HG03457 (cell line): ENCODE data around the gene PTHLH.

Experiments
- ATAC-seq: cut with Tn5 transposase; IDR thresholded peaks from one replicate; pipeline ENCODE4 v1.9.1; 2021; ENCODE audit warnings: moderate number of reproducible peaks; ENCODE audit not compliant: unreplicated experiment

The PTHLH gene

DNA sequence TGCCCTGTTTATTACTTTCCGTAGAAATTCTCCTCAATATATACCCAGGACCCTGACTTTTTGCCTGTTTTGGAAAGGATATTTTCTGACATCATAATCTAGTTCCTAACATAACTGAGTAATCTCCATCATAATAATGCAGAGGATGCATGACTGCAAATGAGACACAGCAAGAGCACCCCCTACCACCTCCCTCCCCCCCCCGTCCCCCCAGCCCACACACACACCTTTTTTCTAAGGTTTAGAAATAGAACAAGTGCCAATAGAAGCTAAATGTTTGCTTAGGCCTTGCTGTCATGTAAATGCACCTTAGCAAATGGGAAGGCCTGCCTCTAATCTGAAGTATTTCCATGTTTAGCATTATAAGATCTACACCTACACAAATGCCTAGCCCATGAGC lies at the start of gene PTHLH:
Gene PTHLH (minus strand): TSS at position 13 of the 400 bp plus-strand sequence. CDS start 3,239 bp downstream, outside the sequence.
- ATAC-seq = no peak

DNA sequence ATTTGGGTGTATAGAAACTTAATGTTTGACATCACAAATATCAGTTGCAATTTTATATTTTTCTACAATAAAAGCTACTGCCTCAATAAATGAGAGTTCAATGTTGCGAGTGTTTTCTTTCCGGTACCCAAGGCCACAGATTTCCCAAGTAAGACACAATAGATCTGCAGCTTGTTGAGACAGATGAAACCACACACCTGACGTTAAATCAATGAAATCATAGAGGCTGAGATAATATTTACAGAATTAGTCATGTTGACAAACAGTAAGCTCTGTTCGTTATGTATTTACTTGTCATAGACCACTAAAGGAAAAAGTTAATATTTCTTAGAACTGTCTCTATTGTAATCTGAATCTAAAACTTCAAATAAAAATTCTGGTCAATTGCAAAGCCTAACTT lies 49.2 kb upstream of the PTHLH start:
- no peak for ATAC-seq

DNA sequence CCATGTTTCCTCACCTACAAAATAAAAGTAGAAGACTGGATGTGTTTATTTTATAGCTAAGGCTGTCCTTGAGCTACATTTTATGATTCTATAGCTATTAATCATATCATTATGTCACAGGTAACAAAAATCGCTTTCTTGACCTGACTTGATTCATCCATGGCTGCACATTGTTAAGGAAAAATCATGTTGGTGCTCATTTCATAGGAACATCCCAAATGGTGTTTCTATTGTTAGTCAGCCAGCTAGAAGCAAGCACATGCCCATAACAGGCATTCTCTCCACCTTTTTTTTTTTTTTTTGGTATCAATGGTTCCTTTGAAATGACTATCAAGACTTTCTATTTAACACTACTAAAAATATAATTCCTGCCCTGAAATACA lies 45.3 kb upstream of the PTHLH start:
- no peak for ATAC-seq

DNA sequence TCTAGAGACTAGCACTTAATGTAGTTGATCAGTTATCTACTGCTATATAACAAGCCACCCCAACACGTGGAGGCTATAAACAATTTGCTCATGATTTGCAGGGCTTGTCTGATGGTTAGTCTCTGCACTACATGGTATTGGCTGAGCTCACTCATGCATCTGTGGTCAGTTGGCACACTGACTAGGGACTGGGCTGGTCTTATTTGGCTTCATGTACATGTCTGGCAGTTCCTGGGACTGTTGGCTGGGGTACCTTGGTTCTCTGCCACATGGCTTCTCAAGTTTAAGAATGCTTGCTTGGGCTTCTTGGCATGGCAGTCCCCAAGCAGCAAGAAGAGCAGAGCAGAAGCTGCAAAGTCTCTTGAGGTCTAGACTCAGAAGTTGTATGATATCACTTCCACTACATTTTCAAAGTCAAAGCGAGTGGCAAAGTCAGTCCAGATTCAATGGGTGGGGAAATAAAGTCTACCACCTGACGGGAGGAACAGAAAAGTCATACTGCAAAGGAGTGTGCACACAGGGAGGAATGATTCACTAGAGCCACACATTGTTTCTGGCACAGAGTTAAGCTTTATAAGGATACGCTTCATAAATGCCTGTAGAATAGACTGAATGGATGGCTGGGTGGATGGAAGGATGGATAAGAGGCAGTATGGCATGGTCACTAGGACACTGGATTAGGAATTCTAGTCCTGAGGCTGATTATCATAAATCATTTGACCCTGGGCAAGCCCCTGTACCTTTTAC lies 44.8 kb upstream of the PTHLH start:
- ATAC-seq = no peak

DNA sequence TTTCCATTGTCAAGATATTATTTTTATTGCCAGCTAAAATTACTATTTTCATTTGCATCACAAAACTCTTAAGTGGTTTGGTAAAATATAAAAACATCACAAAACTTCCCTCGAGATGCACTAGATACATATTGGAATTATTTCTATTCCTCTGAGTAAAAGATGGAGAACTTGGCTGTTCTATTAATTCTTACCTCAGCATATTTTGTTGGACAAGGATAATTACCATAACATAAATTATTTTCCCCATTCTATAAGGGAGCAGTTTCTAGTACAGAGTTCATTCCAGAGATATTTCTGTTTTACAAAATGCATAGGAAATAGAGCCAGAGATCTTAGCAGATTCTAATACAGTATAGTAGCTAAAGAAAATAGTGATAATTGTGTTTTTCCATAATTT lies 42.6 kb upstream of the PTHLH start:
- ATAC-seq = no peak

DNA sequence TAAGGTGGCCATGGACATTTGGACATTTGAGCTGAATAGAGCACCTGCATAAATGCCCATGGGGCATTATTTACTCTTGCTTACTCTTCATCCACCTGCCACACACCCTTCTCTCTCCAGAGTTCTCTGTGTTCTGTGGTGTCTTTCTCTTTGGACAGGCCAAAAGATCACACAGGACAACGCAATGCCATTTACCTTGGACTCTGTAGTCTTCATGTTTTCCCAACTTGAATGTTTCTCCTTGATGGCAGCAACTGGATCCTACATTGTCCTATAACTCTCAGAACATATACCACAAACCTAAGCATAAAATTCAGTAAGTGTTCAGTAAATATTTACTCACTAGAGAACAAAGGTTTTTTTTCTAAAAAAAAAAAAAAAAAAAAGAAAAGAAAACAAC lies 41.7 kb upstream of the PTHLH start:
- no peak for ATAC-seq

DNA sequence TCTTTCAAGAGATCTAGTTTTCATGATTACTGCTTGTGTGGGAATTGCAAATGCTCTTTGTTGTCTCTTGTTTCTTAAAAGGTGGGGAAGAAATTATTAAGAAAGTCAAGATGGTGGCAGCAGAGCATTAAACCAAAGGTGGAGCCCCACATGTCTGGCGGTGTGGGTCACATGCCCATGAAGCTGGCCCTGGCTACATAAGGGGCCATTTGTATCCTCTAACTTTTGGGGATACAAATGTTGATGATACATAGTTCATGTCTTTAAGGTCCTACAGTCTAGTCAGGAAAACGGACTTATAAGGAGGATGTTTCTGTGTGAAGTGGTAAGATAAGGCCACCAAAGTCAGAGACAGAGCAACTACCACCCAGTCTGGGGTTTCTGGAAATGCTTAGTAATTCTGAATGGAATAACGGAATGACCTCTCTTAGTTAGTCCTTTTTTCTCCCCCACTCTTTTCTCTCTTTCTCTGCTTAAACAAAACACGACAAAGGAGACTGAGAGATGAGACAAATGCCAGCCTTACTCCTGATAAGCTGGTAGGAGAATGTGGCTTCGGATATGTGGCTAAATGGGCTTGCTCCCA lies 39.9 kb upstream of the PTHLH start:
- ATAC-seq = no peak

DNA sequence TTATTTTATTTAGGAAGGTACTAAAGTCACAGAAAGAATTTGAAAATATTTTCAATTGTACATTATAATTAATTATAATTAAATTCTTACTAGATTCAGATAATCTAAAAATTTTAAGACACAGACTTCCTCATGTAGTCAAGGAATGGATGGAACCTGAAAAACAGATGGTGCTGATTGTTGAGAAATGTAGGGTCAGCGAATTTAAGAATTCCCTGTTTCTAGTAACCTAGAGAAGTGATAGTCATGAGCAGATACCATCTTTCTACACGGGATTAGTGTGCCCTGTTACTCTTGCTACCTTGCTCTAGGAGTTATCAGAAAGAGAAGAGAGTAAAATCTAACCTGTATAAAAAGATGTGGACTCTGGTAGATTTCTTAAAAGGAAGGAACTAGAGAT lies 37.5 kb upstream of the PTHLH start:
- no peak for ATAC-seq

DNA sequence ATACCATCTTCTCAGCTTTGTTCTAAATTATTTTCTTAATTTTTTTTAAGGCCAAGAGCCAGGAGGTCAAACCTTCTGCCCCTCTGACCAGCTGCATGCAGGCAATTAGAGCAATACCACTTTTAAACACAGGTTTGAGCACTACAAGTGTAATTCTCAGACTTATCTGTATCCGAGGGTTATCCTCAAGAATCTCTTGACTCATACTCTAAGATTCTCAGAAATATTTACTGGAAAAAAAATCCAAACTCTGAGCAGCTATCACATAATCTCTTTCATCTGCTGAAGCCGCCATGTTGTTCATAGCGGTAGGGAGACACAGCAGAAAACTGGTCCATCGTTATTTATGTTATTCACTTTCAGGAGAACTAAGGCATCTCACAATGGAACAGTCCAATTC lies 27.4 kb upstream of the PTHLH start:
- no peak for ATAC-seq

DNA sequence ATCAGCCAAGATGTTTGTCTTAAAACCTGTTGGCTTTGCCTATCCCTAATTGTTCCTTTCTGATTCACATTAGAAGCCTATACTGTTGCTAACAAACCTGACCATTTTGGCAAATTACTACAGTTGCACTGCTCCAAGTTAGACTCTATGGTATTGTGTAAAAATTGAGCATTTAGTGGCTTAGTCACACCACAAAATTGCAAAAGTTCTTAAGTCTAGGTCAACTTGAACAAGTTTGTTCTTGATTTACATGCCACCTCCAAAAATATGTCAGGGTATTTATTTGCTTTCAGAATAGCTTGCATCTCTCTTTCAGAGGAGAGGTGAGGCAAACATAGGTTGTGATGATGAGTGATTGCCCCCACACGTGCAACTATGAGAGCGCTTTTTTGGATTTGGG lies 27.0 kb upstream of the PTHLH start:
- no peak for ATAC-seq

DNA sequence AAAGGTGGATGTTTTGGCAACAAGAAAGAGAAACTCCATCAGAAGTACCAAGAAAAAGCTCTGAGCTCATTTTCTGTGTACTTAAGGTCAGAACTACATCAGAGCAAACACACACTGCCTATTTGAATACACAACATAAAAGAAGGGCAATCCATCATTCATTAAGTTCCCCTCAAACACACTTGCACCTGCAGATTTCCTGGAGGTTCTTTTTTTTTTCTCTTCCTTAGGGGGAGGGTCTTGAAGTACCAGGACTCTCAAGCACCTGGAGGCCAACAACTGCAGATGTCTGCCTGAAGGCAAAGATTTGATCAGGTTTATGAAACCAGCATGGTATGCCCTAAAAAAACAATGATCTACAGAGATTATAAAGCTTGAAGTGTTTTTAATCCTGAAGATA lies 26.1 kb upstream of the PTHLH start:
- no peak for ATAC-seq

DNA sequence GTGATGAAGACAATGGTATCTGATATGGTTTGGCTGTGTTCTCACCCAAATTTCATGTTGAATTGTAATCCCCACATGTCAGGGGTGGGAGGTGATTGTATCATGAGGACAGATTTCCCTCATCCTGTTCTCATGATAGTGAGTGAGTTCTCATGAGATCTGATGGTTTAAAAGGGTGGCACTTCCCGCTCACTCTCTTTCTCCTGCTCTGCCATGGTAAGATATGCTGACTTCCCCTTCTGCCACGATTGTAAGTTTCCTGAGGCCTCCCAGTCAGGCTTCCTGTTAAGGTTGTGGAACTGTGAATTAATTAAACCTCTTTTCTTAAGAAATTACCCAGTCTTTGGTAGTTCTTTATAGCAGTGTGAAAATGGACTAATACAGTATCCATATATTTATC lies 25.6 kb upstream of the PTHLH start:
- ATAC-seq = no peak

DNA sequence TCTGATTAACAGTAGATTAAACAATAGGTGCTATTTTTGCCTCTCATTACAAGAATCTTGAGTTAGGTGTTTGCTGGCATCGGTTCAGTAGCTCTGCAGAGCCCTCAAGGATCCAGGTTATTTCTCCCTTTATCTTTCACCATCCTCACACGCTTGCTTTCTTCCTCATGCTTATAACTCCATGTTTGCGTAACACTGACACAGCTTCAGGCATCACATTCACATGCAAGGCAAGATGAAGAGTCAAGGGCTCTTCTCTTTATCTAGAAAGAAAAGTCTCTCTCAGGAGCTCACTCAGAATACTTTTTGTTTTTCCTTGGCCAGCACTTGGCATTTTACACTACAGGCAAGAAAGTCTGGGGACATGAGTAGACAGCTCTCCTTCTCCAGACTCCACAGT lies 24.2 kb upstream of the PTHLH start:
- no peak for ATAC-seq

DNA sequence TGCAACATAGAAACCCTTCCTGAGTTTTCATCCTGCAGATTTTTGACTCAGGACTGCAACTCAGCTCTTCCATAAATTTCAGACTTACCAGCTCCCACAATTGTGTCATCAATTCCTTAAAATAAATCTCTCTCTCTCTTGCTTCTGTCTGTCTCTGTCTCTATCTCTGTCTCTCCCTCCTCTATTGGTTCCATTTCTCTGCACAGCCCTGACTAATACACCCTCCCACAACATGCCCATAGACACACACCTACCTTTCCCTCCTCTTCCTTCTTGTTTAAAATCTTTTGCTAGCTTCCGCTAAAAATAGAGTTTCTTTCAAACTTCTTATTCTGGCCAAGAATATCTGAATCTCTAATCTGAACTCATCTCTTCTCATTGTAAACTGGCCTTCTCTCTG lies 22.9 kb upstream of the PTHLH start:
- ATAC-seq = no peak

DNA sequence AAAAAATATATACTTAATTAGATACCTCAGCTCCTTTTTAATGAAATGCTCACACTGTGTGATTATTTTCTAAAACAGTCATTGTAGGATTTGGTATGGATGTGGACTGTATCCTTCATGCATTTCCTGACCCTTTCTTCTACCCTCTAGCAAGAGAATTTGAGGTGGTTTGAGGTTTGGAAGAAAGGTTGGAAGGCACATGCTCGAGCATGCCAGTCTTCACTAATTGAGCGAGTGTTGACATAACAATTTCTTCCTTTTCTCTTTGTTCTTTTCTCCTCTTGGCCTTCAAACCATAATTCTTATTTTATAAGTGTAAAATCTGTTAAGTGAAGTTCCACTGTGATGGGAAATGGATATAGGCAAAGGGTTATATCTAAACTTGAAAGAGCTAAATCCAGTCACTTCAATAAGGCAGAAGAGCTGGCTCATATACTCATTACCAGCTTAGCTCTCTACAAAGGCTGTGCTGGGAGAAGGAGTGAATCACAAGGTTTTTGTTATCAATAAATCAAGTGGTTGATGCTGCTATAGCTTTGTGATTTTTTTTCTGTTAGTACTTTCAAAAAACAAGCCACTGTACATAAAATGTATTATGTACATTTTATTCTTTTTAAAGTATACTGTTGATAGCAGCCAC lies 16.2 kb upstream of the PTHLH start:
- ATAC-seq = no peak

DNA sequence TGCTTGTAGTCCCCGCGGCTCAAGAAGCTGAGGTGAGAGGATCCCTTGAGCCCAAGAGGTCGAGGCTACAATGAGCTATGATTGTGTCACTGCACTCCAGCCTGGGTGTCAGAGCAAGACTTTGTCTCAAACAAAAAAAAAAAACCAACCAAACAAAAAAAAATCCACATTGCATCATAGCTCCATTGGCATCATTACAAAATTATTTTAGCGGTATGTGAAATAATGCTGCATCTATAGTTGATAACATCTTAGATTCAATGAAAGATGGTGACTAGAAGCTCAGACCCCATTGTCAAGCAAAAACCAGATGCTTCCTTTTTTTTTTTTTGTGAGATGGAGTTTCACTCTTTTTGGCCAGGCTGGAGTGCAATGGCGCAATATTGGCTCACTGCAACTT lies 14.8 kb upstream of the PTHLH start:
- ATAC-seq = no peak

DNA sequence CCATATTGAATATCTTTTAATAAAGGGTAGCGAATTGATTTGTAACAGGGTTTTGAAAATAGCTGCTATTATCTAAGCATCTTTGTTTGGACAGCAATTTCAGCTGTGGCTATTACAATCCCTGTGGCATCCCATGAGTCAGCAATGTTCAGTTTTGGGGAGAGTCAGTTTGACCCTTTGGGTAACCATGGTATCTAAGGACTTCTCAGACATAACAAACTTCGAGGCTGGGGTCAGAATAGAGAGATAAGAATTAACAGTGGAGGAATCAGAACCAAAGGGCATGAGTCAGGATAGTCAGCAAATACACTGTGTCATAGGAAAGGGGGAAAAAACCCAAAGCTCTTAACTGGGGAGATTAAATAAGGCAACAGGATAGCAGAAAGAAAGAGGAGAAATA lies 11.7 kb upstream of the PTHLH start:
- ATAC-seq = no peak

DNA sequence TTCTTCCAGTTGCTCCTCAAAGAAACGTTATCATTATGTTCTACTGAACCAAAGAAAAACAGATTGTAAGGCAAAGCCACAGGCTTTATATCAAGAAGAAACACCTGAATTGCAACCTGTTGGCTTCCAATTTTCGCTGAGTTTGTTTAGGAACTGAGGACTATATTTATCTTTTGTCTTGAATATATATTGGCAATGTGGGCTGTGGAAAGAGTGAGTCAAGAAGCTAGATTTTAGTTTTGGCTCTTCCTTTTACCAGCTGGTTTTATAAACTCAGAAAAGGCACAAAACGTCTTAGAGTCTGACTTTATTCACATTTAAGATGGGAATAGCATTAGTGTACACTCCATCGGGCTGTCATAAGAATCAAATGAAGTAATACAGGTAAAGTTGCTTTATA lies 10.4 kb upstream of the PTHLH start:
- no peak for ATAC-seq

DNA sequence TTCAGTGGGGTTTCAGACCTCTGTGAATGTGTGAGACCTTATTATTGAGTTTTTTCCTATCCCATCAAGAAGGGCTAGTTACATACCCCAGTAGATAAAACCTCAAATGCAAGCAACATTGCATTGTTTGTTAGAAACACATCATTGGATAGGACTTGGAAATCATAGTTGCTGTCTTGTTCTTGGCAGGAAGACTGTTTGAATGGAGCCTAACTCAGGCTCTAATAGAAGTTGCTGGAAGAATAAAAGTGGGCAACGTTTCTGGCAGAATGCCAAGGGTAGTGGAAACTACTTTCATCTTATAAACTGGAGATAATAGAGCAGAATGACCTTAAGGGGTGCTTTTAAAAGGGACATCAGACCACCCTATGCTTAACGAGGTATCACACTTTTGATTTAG lies 9.9 kb upstream of the PTHLH start:
- no peak for ATAC-seq

DNA sequence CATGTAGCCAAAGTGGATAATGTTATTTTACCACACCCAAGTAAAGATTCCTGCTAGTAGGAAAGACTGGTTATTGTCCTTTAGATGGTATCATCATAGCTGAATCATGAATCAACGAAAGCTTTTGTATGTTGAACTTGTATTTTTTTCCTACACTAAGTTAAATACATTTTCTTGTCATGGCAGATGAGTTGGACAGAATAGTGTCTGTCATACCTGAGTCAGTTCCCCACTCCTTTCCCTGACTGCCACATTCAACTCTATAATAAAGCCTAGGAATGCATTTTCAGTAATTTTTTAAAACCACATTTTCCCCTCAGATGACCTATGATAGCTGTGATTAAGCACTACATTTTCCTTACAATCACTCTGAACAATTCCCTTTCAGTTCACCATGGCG lies 9.3 kb upstream of the PTHLH start:
- ATAC-seq = no peak

DNA sequence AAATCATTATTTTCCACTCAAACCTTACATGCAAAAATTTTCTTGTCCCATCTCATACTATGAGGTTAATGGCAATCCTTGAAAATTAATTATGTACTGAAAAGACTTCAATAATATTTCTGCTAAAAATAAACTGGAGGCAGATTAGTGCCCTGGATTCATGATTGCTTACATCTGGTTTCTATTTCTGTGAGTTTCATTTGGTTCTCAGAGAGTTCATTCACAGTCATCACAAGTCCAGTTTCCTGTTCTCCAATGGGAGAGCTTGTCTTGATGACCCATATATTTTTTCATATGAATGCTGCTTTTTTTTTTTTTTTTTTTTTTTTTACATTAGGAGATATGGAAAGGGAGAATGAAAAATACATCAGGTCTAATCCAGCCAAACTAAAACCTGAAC lies 6.6 kb upstream of the PTHLH start:
- ATAC-seq = no peak
